ENCODE results near the gene RARRES1. TPM values are rescaled to one million over a fixed set of nuclear protein-coding genes. Genes with fewer than 3 reads are reported as not detected.
A peak's percentile ranks its signal among the peaks of the same experiment; 100 is the strongest.

Gene RARRES1
- total RNA-seq, 1 experiment from 2014 or later: 20.5 TPM

DNA sequence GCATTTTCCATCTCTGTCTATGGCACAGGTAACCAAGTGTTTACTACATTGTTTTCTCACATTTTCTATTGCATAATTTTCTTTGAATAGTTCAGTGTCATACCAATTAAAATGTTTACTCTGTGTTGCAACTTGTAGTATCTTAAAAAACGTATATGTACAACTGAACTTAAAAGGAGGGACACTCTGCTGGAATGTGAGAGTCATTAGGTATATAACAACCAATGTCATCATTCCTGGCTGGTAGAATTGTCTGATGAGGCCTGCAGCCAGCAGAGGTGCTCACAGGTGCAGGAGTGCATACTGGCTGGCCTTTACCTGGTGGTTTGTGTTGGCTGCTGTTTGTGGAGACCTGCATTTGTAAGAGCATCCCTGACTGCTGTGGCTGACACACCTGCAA lies 19.1 kb upstream of the RARRES1 start:
- no peaks in the 10 kb centered on the region for H3K27me3 ChIP-seq (ENCODE audit: insufficient read depth, low read depth)
- H3K27ac ChIP-seq: peak overlapping the region; percentile 59
- BruUV-seq (replicated peaks): no TSS peak
- no peak overlapping the region for H3K4me3 ChIP-seq
- H4K20me1 ChIP-seq (ENCODE audit: insufficient read depth): no peaks in the 10 kb centered on the region
- ChIA-PET CTCF (no interaction called here), POLR2A (ENCODE audit: unreplicated experiment) (no interaction called here)
- no peaks in the 10 kb centered on the region for H3K9me3 ChIP-seq (ENCODE audit: insufficient read depth, low read depth)
- peaks cover 40% of the 10 kb centered on the region for H3F3A ChIP-seq (ENCODE audit: insufficient read depth, low read depth)
- DNase-seq: peak in 1 of 2 experiments; percentile 92
- H3K4me1 ChIP-seq (replicated peaks; ENCODE audit: insufficient read depth): peaks cover 69% of the 10 kb centered on the region
- intact Hi-C loops (cut with micrococcal nuclease; ENCODE audit: unreplicated experiment): no loop called here
- H3K9me2 ChIP-seq (ENCODE audit: insufficient read depth): no peaks in the 10 kb centered on the region; the same call in 1 of the 2 replicates
- H3K4me2 ChIP-seq: peak overlapping the region; percentile 20; the same call in 1 of the 2 replicates
- H2AFZ ChIP-seq: no peak overlapping the region
- TF ChIP-seq, protein P1, sequence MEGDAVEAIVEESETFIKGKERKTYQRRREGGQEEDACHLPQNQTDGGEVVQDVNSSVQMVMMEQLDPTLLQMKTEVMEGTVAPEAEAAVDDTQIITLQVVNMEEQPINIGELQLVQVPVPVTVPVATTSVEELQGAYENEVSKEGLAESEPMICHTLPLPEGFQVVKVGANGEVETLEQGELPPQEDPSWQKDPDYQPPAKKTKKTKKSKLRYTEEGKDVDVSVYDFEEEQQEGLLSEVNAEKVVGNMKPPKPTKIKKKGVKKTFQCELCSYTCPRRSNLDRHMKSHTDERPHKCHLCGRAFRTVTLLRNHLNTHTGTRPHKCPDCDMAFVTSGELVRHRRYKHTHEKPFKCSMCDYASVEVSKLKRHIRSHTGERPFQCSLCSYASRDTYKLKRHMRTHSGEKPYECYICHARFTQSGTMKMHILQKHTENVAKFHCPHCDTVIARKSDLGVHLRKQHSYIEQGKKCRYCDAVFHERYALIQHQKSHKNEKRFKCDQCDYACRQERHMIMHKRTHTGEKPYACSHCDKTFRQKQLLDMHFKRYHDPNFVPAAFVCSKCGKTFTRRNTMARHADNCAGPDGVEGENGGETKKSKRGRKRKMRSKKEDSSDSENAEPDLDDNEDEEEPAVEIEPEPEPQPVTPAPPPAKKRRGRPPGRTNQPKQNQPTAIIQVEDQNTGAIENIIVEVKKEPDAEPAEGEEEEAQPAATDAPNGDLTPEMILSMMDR (conservative IDR thresholded peaks at IDR 0.05): no peak
- TF ChIP-seq EZH2 (IDR thresholded peaks at IDR 0.05; ENCODE audit: low read depth): no peak
- no peaks in the 10 kb centered on the region for H3K79me2 ChIP-seq (ENCODE audit: low read depth)
- H3K36me3 ChIP-seq (ENCODE audit: low read depth): peaks cover 22% of the 10 kb centered on the region; the same call in 1 of the 2 replicates

DNA sequence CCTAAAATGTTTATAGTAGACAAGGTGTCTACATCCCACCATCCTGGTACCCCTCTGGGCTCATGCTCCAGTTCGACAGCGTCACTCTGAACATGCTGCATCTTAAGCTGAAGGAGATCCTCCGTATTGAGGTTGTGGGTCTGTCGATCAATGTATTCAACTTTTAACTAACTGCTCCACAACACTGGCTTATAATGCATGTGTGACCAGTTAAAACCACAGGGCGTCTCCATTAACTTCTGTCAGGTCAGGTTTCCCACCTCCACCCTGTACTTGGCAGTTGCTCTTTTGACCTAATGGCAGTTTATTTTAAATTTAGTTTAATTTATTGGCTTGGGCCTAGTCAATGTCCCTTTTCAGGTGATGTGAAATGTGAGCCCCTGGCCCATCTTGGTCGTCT lies 17.8 kb upstream of the RARRES1 start:
- TF ChIP-seq EZH2 (IDR thresholded peaks at IDR 0.05; ENCODE audit: low read depth): no peak
- TF ChIP-seq, protein P1 (conservative IDR thresholded peaks at IDR 0.05): no peak
- H3K4me2 ChIP-seq: no peak overlapping the region
- H4K20me1 ChIP-seq (ENCODE audit: insufficient read depth): no peaks in the 10 kb centered on the region
- no peaks in the 10 kb centered on the region for H3K9me3 ChIP-seq (ENCODE audit: insufficient read depth, low read depth)
- POLR2A ChIA-PET (ENCODE audit: unreplicated experiment): no interaction called here
- H3K4me1 ChIP-seq (replicated peaks; ENCODE audit: insufficient read depth): peaks cover 74% of the 10 kb centered on the region
- CTCF ChIA-PET: no interaction called here
- no peaks in the 10 kb centered on the region for H3K27me3 ChIP-seq (ENCODE audit: insufficient read depth, low read depth)
- no peaks in the 10 kb centered on the region; the same call in 1 of the 2 replicates for H3K9me2 ChIP-seq (ENCODE audit: insufficient read depth)
- no peak overlapping the region for H3K4me3 ChIP-seq
- peak in 1 of 2 experiments; percentile 11 for DNase-seq
- H3F3A ChIP-seq (ENCODE audit: insufficient read depth, low read depth): peaks cover 45% of the 10 kb centered on the region
- no TSS peak for BruUV-seq (replicated peaks)
- no peaks in the 10 kb centered on the region for H3K79me2 ChIP-seq (ENCODE audit: low read depth)
- peaks cover 17% of the 10 kb centered on the region; the same call in 1 of the 2 replicates for H3K36me3 ChIP-seq (ENCODE audit: low read depth)
- intact Hi-C loops (cut with micrococcal nuclease; ENCODE audit: unreplicated experiment): no loop called here
- peak overlapping the region; percentile 59; the same call in 1 of the 2 replicates for H3K27ac ChIP-seq
- no peak overlapping the region for H2AFZ ChIP-seq

DNA sequence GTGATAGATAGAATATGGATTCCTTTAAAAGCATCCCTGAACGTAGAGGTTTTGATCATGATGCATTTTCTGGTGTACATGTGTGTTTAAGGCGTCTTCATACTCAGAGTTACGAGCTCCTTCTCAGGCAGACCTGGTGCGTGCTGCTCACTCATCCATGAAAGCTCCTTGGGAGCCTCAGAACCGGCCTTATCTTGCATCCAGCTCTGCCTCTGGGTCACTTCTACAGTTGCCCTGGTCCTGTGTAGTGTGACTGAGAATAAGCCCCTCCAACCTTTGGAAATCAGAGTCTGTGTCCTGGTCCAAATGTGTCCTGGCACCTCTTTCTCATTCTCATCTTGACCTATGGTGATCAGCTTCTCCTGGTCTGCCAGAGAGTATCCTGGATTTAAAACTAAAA lies 17.3 kb upstream of the RARRES1 start:
- Histone ChIP-seq H3K79me2 (ENCODE audit: low read depth) (no peaks in the 10 kb centered on the region), H3K9me2 (ENCODE audit: insufficient read depth) (no peaks in the 10 kb centered on the region), H3K4me1 (replicated peaks; ENCODE audit: insufficient read depth) (peaks cover 74% of the 10 kb centered on the region), H3K4me3 (no peak overlapping the region), H4K20me1 (ENCODE audit: insufficient read depth) (no peaks in the 10 kb centered on the region), H3K36me3 (ENCODE audit: low read depth) (peaks cover 17% of the 10 kb centered on the region; the same call in 1 of the 2 replicates), H2AFZ (no peak overlapping the region), H3K27ac (no peak overlapping the region), H3K4me2 (no peak overlapping the region), H3F3A (ENCODE audit: insufficient read depth, low read depth) (peaks cover 45% of the 10 kb centered on the region), H3K9me3 (ENCODE audit: insufficient read depth, low read depth) (no peaks in the 10 kb centered on the region), H3K27me3 (ENCODE audit: insufficient read depth, low read depth) (no peaks in the 10 kb centered on the region)
- intact Hi-C loops (cut with micrococcal nuclease; ENCODE audit: unreplicated experiment): no loop called here
- peak in 1 of 2 experiments; percentile 29 for DNase-seq
- TF ChIP-seq, protein P1 (conservative IDR thresholded peaks at IDR 0.05): no peak
- TF ChIP-seq EZH2 (IDR thresholded peaks at IDR 0.05; ENCODE audit: low read depth): no peak
- no TSS peak for BruUV-seq (replicated peaks)
- ChIA-PET POLR2A (ENCODE audit: unreplicated experiment) (no interaction called here), CTCF (no interaction called here)
